HEK293 (cell line): Measurements from ENCODE around the gene TPRN.
"Not testable (repeated sequence)": the region's sequence is repeated elsewhere in the genome, so short reads cannot be mapped to it uniquely, and the experiment has no call there.

Source experiments
- CTCF ChIA-PET: fragments of 350-600 bp; formaldehyde crosslinking; extraction: SDS; loops from one replicate; lab custom pipeline; 2021; ENCODE audit warnings: antibody characterized with exemption; lab: Yijun Ruan, JAX
- POLR2A ChIA-PET: fragments of 300-600 bp; formaldehyde crosslinking; extraction: SDS; loops from one replicate; lab custom pipeline; 2020; ENCODE audit warnings: antibody characterized with exemption, inconsistent platforms; lab: Yijun Ruan, JAX
- H3K27ac ChIP-seq: fragments of 200-500 bp; sonication (Bioruptor generic); 2 replicates; pipeline ENCODE4 v1.5.1; 2014; ENCODE audit warnings: low read depth, low read length, control low read depth, inconsistent platforms; ENCODE audit errors: extremely low read depth
- H3K36me3 ChIP-seq, 2 experiments: fragments of 200-500 bp in 1 of 2; sonication (Bioruptor generic) in 1 of 2; 1 replicate in 1 of 2; 2 replicates in 1 of 2; pipeline ENCODE4 v1.5.1; 2014 to 2017; ENCODE audit warnings: inconsistent platforms in 2 of 2, low read length in 2 of 2; ENCODE audit not compliant: control insufficient read depth in 2 of 2, insufficient read depth in 1 of 2
- H3K4me1 ChIP-seq: fragments of 200-500 bp; sonication (Bioruptor generic); 2 replicates; pipeline ENCODE4 v1.5.1; 2014; ENCODE audit warnings: mild to moderate bottlenecking, low read length, inconsistent platforms; ENCODE audit not compliant: control insufficient read depth, insufficient read depth
- H3K4me3 ChIP-seq: 2 replicates; pipeline ENCODE4 v1.5.1; 2011; ENCODE audit warnings: low read depth, mild to moderate bottlenecking, control low read depth, low read length, moderate library complexity
- H3K9me3 ChIP-seq: fragments of 200-500 bp; sonication (Bioruptor generic); 2 replicates; pipeline ENCODE4 v1.5.1; 2014; ENCODE audit warnings: low read depth, low read length, inconsistent platforms; ENCODE audit not compliant: control insufficient read depth, insufficient read depth
- SALL2 ChIP-seq: fragments of 450-650 bp; formaldehyde crosslinking; IDR thresholded peaks from 2 replicates; pipeline ENCODE4 v1.5.0; 2017; ENCODE audit warnings: missing biosample characterization, mild to moderate bottlenecking, missing genetic modification characterization, borderline replicate concordance
- ZBTB20 ChIP-seq: fragments of 450-650 bp; formaldehyde crosslinking; IDR thresholded peaks from 2 replicates; pipeline ENCODE4 v1.5.1; 2016; ENCODE audit warnings: missing biosample characterization, missing genetic modification characterization
- ZBTB48 ChIP-seq: fragments of 450-650 bp; formaldehyde crosslinking; IDR thresholded peaks from 2 replicates; pipeline ENCODE4 v1.5.1; 2016; ENCODE audit warnings: missing biosample characterization, missing genetic modification characterization
- ZFHX2 ChIP-seq: fragments of 450-650 bp; formaldehyde crosslinking; conservative IDR thresholded peaks from 2 replicates; pipeline ENCODE4 v1.5.1; 2016; ENCODE audit warnings: missing biosample characterization, missing genetic modification characterization
- ZIC2 ChIP-seq: fragments of 450-650 bp; formaldehyde crosslinking; IDR thresholded peaks from 2 replicates; pipeline ENCODE4 v1.5.1; 2016; ENCODE audit warnings: missing biosample characterization, missing genetic modification characterization
- ZNF169 ChIP-seq: fragments of 450-650 bp; formaldehyde crosslinking; IDR thresholded peaks from 2 replicates; pipeline ENCODE4 v1.5.1; 2016; ENCODE audit warnings: missing biosample characterization, missing genetic modification characterization
- ZNF530 ChIP-seq: fragments of 450-650 bp; formaldehyde crosslinking; IDR thresholded peaks from 2 replicates; pipeline ENCODE4 v1.5.1; 2016; ENCODE audit warnings: low read depth, missing biosample characterization, missing genetic modification characterization
- ZNF600 ChIP-seq: fragments of 450-650 bp; formaldehyde crosslinking; IDR thresholded peaks from 2 replicates; pipeline ENCODE4 v1.5.1; 2016; ENCODE audit warnings: missing biosample characterization, missing genetic modification characterization
- ZNF792 ChIP-seq: fragments of 450-650 bp; formaldehyde crosslinking; IDR thresholded peaks from 2 replicates; pipeline ENCODE4 v1.5.1; 2016; ENCODE audit warnings: missing biosample characterization, missing genetic modification characterization
- ZNF837 ChIP-seq: fragments of 450-650 bp; formaldehyde crosslinking; IDR thresholded peaks from 2 replicates; pipeline ENCODE4 v1.5.1; 2016; ENCODE audit warnings: missing biosample characterization, missing genetic modification characterization
- TF ChIP-seq, protein P1 (sequence below): fragments of 450-650 bp; formaldehyde crosslinking; IDR thresholded peaks from 2 replicates; pipeline ENCODE4 v1.5.1; 2016; ENCODE audit warnings: missing biosample characterization, missing genetic modification characterization, borderline replicate concordance
- TF ChIP-seq, protein P2 (sequence below): fragments of 450-650 bp; formaldehyde crosslinking; IDR thresholded peaks from 2 replicates; pipeline ENCODE4 v1.5.1; 2016; ENCODE audit warnings: missing biosample characterization, missing genetic modification characterization
- TF ChIP-seq, protein P3 (sequence below): fragments of 450-650 bp; formaldehyde crosslinking; IDR thresholded peaks from 2 replicates; pipeline ENCODE4 v1.5.1; 2016; ENCODE audit warnings: missing biosample characterization, missing genetic modification characterization
- TF ChIP-seq, protein P4 (sequence below): fragments of 450-650 bp; formaldehyde crosslinking; IDR thresholded peaks from 2 replicates; pipeline ENCODE4 v1.5.1; 2017; ENCODE audit warnings: missing biosample characterization, missing genetic modification characterization
- TF ChIP-seq, protein P5 (sequence below): fragments of 450-650 bp; formaldehyde crosslinking; IDR thresholded peaks from 2 replicates; pipeline ENCODE4 v1.5.1; 2016; ENCODE audit warnings: missing biosample characterization, missing genetic modification characterization

The TPRN gene

DNA sequence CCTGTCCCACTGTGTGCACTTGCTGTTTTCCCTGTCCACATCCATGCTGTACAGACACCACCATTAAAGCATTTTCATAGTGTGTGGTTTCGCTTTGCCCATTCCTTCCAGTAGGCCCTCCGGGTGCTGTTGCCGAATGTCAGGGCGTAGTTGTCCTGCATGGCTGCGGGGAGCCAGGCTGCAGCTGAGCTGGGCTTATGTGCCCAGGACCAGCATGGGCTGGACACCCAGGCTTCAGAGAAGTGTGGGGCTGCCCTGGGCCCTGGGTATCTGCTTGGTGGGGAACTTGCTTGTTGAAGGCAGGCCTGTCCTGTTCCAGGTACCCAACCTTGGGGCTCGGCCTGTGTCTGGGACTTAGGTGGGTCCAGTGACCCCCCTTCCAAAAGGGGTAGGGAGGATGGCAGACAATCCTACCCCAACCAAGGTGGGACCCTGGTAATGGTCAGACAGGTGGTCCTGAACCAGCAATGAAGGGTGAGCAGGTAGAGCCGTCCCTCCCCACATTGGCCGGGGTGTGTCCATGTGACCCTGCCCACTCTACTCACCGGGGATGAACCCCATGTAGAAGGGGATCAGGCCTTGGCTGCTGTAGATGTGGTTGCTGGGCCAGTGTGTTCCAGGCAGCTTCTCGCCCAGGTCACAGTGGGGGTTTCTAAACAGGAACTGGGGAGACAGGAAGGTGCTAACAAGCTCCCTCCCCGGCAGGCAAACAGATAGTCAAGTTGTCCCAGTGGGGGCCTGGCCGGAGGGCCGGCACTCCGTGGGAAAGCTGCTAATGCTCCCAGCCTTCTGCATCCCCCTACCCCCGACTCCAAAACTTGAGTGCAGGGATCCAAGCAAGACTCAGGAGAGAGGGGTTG, 43.3 kb upstream of the TPRN start (continued):
- TF ChIP-seq, protein P1, sequence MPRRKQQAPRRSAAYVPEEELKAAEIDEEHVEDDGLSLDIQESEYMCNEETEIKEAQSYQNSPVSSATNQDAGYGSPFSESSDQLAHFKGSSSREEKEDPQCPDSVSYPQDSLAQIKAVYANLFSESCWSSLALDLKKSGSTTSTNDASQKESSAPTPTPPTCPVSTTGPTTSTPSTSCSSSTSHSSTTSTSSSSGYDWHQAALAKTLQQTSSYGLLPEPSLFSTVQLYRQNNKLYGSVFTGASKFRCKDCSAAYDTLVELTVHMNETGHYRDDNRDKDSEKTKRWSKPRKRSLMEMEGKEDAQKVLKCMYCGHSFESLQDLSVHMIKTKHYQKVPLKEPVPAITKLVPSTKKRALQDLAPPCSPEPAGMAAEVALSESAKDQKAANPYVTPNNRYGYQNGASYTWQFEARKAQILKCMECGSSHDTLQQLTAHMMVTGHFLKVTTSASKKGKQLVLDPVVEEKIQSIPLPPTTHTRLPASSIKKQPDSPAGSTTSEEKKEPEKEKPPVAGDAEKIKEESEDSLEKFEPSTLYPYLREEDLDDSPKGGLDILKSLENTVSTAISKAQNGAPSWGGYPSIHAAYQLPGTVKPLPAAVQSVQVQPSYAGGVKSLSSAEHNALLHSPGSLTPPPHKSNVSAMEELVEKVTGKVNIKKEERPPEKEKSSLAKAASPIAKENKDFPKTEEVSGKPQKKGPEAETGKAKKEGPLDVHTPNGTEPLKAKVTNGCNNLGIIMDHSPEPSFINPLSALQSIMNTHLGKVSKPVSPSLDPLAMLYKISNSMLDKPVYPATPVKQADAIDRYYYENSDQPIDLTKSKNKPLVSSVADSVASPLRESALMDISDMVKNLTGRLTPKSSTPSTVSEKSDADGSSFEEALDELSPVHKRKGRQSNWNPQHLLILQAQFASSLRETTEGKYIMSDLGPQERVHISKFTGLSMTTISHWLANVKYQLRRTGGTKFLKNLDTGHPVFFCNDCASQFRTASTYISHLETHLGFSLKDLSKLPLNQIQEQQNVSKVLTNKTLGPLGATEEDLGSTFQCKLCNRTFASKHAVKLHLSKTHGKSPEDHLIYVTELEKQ (tag by site-specific recombination), result no peak
- TF ChIP-seq, protein P2, sequence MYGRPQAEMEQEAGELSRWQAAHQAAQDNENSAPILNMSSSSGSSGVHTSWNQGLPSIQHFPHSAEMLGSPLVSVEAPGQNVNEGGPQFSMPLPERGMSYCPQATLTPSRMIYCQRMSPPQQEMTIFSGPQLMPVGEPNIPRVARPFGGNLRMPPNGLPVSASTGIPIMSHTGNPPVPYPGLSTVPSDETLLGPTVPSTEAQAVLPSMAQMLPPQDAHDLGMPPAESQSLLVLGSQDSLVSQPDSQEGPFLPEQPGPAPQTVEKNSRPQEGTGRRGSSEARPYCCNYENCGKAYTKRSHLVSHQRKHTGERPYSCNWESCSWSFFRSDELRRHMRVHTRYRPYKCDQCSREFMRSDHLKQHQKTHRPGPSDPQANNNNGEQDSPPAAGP, result no peak
- peak; percentile 9; the same call in 1 of the 2 replicates for TF ChIP-seq ZBTB48 (tag by site-specific recombination)
- no peak for TF ChIP-seq ZNF530
- TF ChIP-seq ZFHX2 (tag by site-specific recombination), result no peak
- no peak for TF ChIP-seq ZNF837 (tag by site-specific recombination)
- peak; percentile 91 for TF ChIP-seq ZIC2 (tag by site-specific recombination)
- TF ChIP-seq, protein P3, sequence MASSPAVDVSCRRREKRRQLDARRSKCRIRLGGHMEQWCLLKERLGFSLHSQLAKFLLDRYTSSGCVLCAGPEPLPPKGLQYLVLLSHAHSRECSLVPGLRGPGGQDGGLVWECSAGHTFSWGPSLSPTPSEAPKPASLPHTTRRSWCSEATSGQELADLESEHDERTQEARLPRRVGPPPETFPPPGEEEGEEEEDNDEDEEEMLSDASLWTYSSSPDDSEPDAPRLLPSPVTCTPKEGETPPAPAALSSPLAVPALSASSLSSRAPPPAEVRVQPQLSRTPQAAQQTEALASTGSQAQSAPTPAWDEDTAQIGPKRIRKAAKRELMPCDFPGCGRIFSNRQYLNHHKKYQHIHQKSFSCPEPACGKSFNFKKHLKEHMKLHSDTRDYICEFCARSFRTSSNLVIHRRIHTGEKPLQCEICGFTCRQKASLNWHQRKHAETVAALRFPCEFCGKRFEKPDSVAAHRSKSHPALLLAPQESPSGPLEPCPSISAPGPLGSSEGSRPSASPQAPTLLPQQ, result no peak
- TF ChIP-seq ZBTB20, result peak; percentile 38; the same call in 1 of the 2 replicates
- TF ChIP-seq ZNF792, result no peak
- TF ChIP-seq, protein P4, sequence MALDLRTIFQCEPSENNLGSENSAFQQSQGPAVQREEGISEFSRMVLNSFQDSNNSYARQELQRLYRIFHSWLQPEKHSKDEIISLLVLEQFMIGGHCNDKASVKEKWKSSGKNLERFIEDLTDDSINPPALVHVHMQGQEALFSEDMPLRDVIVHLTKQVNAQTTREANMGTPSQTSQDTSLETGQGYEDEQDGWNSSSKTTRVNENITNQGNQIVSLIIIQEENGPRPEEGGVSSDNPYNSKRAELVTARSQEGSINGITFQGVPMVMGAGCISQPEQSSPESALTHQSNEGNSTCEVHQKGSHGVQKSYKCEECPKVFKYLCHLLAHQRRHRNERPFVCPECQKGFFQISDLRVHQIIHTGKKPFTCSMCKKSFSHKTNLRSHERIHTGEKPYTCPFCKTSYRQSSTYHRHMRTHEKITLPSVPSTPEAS (tag by site-specific recombination), result no peak
- TF ChIP-seq, protein P5, sequence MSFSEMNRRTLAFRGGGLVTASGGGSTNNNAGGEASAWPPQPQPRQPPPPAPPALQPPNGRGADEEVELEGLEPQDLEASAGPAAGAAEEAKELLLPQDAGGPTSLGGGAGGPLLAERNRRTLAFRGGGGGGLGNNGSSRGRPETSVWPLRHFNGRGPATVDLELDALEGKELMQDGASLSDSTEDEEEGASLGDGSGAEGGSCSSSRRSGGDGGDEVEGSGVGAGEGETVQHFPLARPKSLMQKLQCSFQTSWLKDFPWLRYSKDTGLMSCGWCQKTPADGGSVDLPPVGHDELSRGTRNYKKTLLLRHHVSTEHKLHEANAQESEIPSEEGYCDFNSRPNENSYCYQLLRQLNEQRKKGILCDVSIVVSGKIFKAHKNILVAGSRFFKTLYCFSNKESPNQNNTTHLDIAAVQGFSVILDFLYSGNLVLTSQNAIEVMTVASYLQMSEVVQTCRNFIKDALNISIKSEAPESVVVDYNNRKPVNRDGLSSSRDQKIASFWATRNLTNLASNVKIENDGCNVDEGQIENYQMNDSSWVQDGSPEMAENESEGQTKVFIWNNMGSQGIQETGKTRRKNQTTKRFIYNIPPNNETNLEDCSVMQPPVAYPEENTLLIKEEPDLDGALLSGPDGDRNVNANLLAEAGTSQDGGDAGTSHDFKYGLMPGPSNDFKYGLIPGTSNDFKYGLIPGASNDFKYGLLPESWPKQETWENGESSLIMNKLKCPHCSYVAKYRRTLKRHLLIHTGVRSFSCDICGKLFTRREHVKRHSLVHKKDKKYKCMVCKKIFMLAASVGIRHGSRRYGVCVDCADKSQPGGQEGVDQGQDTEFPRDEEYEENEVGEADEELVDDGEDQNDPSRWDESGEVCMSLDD (tag by site-specific recombination), result peak; percentile 54; the same call in 1 of the 2 replicates
- TF ChIP-seq SALL2, result no peak
- TF ChIP-seq, all 188 proteins: peak for 23

DNA sequence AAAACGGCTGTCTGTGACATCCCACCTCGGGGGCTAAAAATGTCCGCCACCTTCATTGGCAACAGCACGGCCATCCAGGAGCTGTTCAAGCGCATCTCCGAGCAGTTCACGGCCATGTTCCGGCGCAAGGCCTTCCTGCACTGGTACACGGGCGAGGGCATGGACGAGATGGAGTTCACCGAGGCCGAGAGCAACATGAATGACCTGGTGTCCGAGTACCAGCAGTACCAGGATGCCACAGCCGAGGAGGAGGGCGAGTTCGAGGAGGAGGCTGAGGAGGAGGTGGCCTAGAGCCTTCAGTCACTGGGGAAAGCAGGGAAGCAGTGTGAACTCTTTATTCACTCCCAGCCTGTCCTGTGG, 42.7 kb upstream of the TPRN start:
- peaks cover 0 to 32% of the 10 kb centered on the region in 2 experiments; a peak in 1 of 3 replicates for H3K36me3 ChIP-seq
- ChIA-PET CTCF (interaction anchor here (1.3 kb wide), 1 partner anchor 11 kb away, joined by 13 read pairs; the partner anchor contains the start of gene NELFB), POLR2A (interaction anchor here (0.6 to 11.5 kb wide), 14 partner anchors 9 to 195 kb away, joined by 3 to 336 read pairs (median 7); partner anchors contain the start of genes CYSRT1, MAN1B1, NELFB and NRARP)
- peak; percentile 84 for TF ChIP-seq ZNF600 (tag by site-specific recombination)
- 0 out of 2 replicates have a peak, but pooled peaks have one; percentile 6 for TF ChIP-seq ZNF169
- not testable (repeated sequence) for H3K4me3 ChIP-seq, H3K9me3 ChIP-seq, H3K27ac ChIP-seq, H3K4me1 ChIP-seq
